Heart right ventricle (tissue), 16 donors: Measurements from ENCODE around the gene ZNF280A. TPM values are rescaled to one million over a fixed set of nuclear protein-coding genes. Genes with fewer than 3 reads are reported as not detected.
A peak's percentile ranks its signal among the peaks of the same experiment; 100 is the strongest.

ENCODE experiments used
- ATAC-seq, 8 donors: fragments of 200-7000 bp; cut with Tn5 transposase; one replicate each; pipeline ENCODE4 v1.9.1; 2020; ENCODE audit warnings: mild to moderate bottlenecking in 8 of 8, moderate library complexity in 8 of 8, moderate number of reproducible peaks in 1 of 8
- DNase-seq, 2 donors: peaks; one replicate each; pipeline ENCODE4 v3.0.0-alpha.2; 2020
- H3K27ac ChIP-seq, 10 donors: fragments of 200-600 bp; sonication (generic) in 2 of 10; one replicate each; pipeline versions ENCODE4 v1.5.0 to v1.8.0; 2020 to 2022; ENCODE audit warnings: mild to moderate bottlenecking in 3 of 10
- H3K27me3 ChIP-seq, 7 donors: fragments of 200-600 bp; one replicate each; pipeline ENCODE4 v1.8.0; 2021 to 2022; ENCODE audit warnings: mild to moderate bottlenecking in 2 of 7
- H3K36me3 ChIP-seq, 9 donors: fragments of 200-600 bp; sonication (generic) in 1 of 9; one replicate each; pipeline versions ENCODE4 v1.5.0 to v1.8.0; 2020 to 2022; ENCODE audit warnings: mild to moderate bottlenecking in 2 of 9
- H3K4me1 ChIP-seq, 9 donors: fragments of 200-600 bp; sonication (generic) in 1 of 9; one replicate each; pipeline versions ENCODE4 v1.5.0 to v1.8.0; 2020 to 2022; ENCODE audit warnings: mild to moderate bottlenecking in 4 of 9
- H3K4me3 ChIP-seq, 10 donors: fragments of 200-600 bp; sonication (generic) in 2 of 10; one replicate each; pipeline versions ENCODE4 v1.5.0 to v1.8.0; 2020 to 2022; ENCODE audit warnings: mild to moderate bottlenecking in 7 of 10, moderate library complexity in 2 of 10
- H3K9me3 ChIP-seq, 11 donors: fragments of 200-600 bp in 10 of 11; sonication (generic) in 2 of 11; one replicate each; pipeline versions ENCODE4 v1.5.0 to v1.8.0; 2013 to 2022; ENCODE audit warnings: mild to moderate bottlenecking in 2 of 11, control low read depth in 1 of 11, moderate library complexity in 1 of 11
- CTCF ChIP-seq, 9 donors: fragments of 200-600 bp; sonication (generic) in 2 of 9; IDR thresholded peaks; one replicate each; pipeline versions ENCODE4 v1.5.0 to v1.8.0; 2021 to 2022; ENCODE audit warnings: antibody characterized with exemption in 9 of 9, mild to moderate bottlenecking in 5 of 9, moderate library complexity in 1 of 9
- WGBS, 2 donors: extraction: QIAGEN DNeasy Blood & Tissue Kit; methylation state at CpG; one replicate each; pipeline ENCODE4 v1.1.7; 2013; ENCODE audit warnings: inconsistent platforms in 1 of 2; 5-methylcytosine and 5-hydroxymethylcytosine counted together
- intact Hi-C, 10 donors: fragments of 100-400 bp; cut with DNase I; formaldehyde crosslinking; loops; one replicate each; pipeline versions ENCODE4 v1.11.1 to v1.14.2; 2022
- polyA plus RNA-seq, 2 donors: library from polyadenylated mRNA; stranded (reverse); fragments of 200-250 nt; gene quantifications; one replicate each; pipeline ENCODE4 v1.2.3, GENCODE V29; 2013
- total RNA-seq, 10 donors: library from RNA; stranded (reverse); fragmentation: NEBNext Ultra II Directional in 3 of 10; extraction: Animal tissue kit (Norgen Biotek cat#: 25700) in 3 of 10; gene quantifications; one replicate each; pipeline versions ENCODE4 v1.2.1 to v1.2.4, GENCODE V29; 2021 to 2023
- donor health status: Arrhythmogenic right ventricular cardiomyopathy.
- donor health status: ischemic (EF 13 %, LVEDD 7.1; RV severe dilation, severe dysfunction).
- donor health status: healthy with polysubstance abuse.
- donor health status: DM: no; HTN: yes; CAD: no.
- donor health status: DM: no; HTN: no; CAD: no.
- donor health status: ischemic (EF 25% LVEDD 6.9; RV normal size, moderate dysfunction).
- donor health status: ischemic (EF 25% LVEDD 5.7; RV mildly dilated, moderate dysfunction).
- donor health status: healthy.
- donor health status: DM: yes; HTN: yes; CAD: no.
- donor health status: Ischemic cardiomyopathy.
- donor health status: ischemic (EF 35%, LVEDD 5.7; RV mildly dilated, moderate dysfunction).
- donor health status: nonischemic (EF 11% LVEDD 7.7; RV severe dilation, severe dysfunction).
- donor health status: DM: yes; HTN: yes; CAD: no.
- donor health status: PGD.
- donor health status: ischemic (EF 29% LVEDD 5.4; RV normal size, mild dysfunction).
- donor health status: nonischemic (EF 23%, LVEDD 6.1; RV moderate dilation, normal function).

Gene ZNF280A
- total and polyA plus RNA-seq, 12 donors: not detected

GRCh38 chr22:22547226-22547625, 27.2 kb upstream of the ZNF280A start:
- Histone ChIP-seq H3K4me3 (no peak overlapping the region), H3K4me1 (peaks cover 0 to 5% (median 0%) of the 10 kb centered on the region in 9 donors), H3K36me3 (no peaks in the 10 kb centered on the region), H3K9me3 (no peaks in the 10 kb centered on the region), H3K27me3 (peaks cover 0 to 24% (median 11%) of the 10 kb centered on the region in 7 donors), H3K27ac (no peak overlapping the region)
- TF ChIP-seq CTCF (IDR thresholded peaks at IDR 0.05): no peak
- intact Hi-C loops: no loop called here
- WGBS, 2 donors: 86 to 94% methylated on average over 3 of the region's 3 CpGs
- no peak for ATAC-seq
- DNase-seq: no peak

- Histone ChIP-seq H3K27me3 (peaks cover 0 to 31% (median 17%) of the 10 kb centered on the region in 7 donors), H3K4me1 (peaks cover 0 to 5% (median 0%) of the 10 kb centered on the region in 9 donors), H3K4me3 (no peak overlapping the region), H3K36me3 (no peaks in the 10 kb centered on the region), H3K27ac (no peak overlapping the region), H3K9me3 (no peaks in the 10 kb centered on the region)
- intact Hi-C loops: no loop called here
- peak in 2 of 8 donors; percentile 29 to 54 for ATAC-seq
- no peak for DNase-seq
- TF ChIP-seq CTCF (IDR thresholded peaks at IDR 0.05): no peak
- 31 to 55% methylated on average over 5 of the region's 5 CpGs for WGBS, 2 donors
Observed at GRCh38 chr22:22546490-22546889, 26.4 kb upstream of the ZNF280A start.

- DNase-seq: no peak
- Histone ChIP-seq H3K27ac (no peak overlapping the region), H3K4me1 (peaks cover 0 to 5% (median 0%) of the 10 kb centered on the region in 9 donors), H3K4me3 (no peak overlapping the region), H3K27me3 (peaks cover 0 to 31% (median 21%) of the 10 kb centered on the region in 7 donors), H3K36me3 (no peaks in the 10 kb centered on the region), H3K9me3 (peaks cover 0 to 4% (median 0%) of the 10 kb centered on the region in 11 donors)
- ATAC-seq: no peak
- WGBS, 2 donors: 81 to 90% methylated on average over 2 of the region's 2 CpGs
- intact Hi-C loops: no loop called here
- TF ChIP-seq CTCF (IDR thresholded peaks at IDR 0.05): no peak
Observed at GRCh38 chr22:22545084-22545483, 25.0 kb upstream of the ZNF280A start.

- H3K27me3 ChIP-seq: peaks cover 0 to 24% (median 14%) of the 10 kb centered on the region in 7 donors
Observed at GRCh38 chr22:22538226-22538989, 18.3 kb upstream of the ZNF280A start.

More at GRCh38 chr22:22538226-22538989, 18.3 kb upstream of the ZNF280A start:
- Histone ChIP-seq H3K4me1 (no peaks in the 10 kb centered on the region), H3K4me3 (no peak overlapping the region), H3K9me3 (peaks cover 0 to 8% (median 0%) of the 10 kb centered on the region in 11 donors), H3K36me3 (no peaks in the 10 kb centered on the region), H3K27ac (no peak overlapping the region)
- DNase-seq (no peak), ATAC-seq (no peak)
- intact Hi-C loops: no loop called here
- TF ChIP-seq CTCF (IDR thresholded peaks at IDR 0.05): no peak
- 76 to 80% methylated on average over 7 of the region's 7 CpGs for WGBS, 2 donors
